Body of pancreas (tissue), 4 donors: Measurements from ENCODE around the gene CAMK2D. TPM values are rescaled to one million over a fixed set of nuclear protein-coding genes. Genes with fewer than 3 reads are reported as not detected.
A peak's percentile ranks its signal among the peaks of the same experiment; 100 is the strongest.
"Not testable (repeated sequence)": the region's sequence is repeated elsewhere in the genome, so short reads cannot be mapped to it uniquely, and the experiment has no call there.

ENCODE experiments used
- ATAC-seq: fragments of 150-250 bp; one replicate; pipeline ENCODE4 v1.9.1; 2016
- DNase-seq, 4 donors: peaks; one replicate each; pipeline ENCODE4 v3.0.0-alpha.2; 2019
- H3K27ac ChIP-seq, 4 donors: fragments of 200-600 bp; sonication (generic); 1 replicate in 3 of 4; 2 replicates in 1 of 4; pipeline versions ENCODE4 v1.5.1 to v1.6.1; 2016 to 2019; ENCODE audit warnings: mild to moderate bottlenecking in 1 of 4, mixed read lengths in 1 of 4, moderate library complexity in 1 of 4
- H3K27me3 ChIP-seq, 2 donors: fragments of 200-600 bp; sonication (generic); one replicate each; pipeline ENCODE4 v1.6.0; 2016; ENCODE audit warnings: mild to moderate bottlenecking in 1 of 2
- H3K36me3 ChIP-seq, 2 donors: fragments of 200-600 bp; sonication (generic); replicated peaks in 1 of 2; 2 replicates each; pipeline ENCODE4 v1.5.1; 2016; ENCODE audit warnings: low read depth in 2 of 2; ENCODE audit not compliant: insufficient read depth in 1 of 2
- H3K4me1 ChIP-seq: fragments of 200-600 bp; sonication (generic); one replicate; pipeline ENCODE4 v1.6.0; 2016
- H3K4me3 ChIP-seq, 2 donors: fragments of 200-600 bp; sonication (generic); 1 replicate in 1 of 2; 2 replicates in 1 of 2; pipeline ENCODE4 v1.5.1; 2016 to 2019
- H3K9me3 ChIP-seq, 3 donors: fragments of 200-600 bp; sonication (generic); 1 replicate in 2 of 3; 2 replicates in 1 of 3; pipeline ENCODE4 v1.5.1; 2016
- CTCF ChIP-seq, 7 experiments: fragments of 450-650 bp in 4 of 7; fragments of 200-600 bp in 3 of 7; sonication (generic) in 3 of 7; IDR thresholded peaks; one replicate each; pipeline ENCODE4 v1.5.1; 2016 to 2019; ENCODE audit warnings: antibody characterized with exemption in 7 of 7
- POLR2A ChIP-seq, 3 donors: fragments of 450-650 bp; IDR thresholded peaks; one replicate each; pipeline ENCODE4 v1.6.1; 2016; ENCODE audit warnings: antibody characterized with exemption in 3 of 3, mild to moderate bottlenecking in 2 of 3
- WGBS, 2 donors: methylation state at CpG; one replicate each; pipeline ENCODE4 v1.1.5; 2017; 5-methylcytosine and 5-hydroxymethylcytosine counted together
- intact Hi-C: fragments of 100-400 bp; cut with DNase I; formaldehyde crosslinking; loops from one replicate; pipeline ENCODE4 v1.15.1; 2023
- total RNA-seq, 2 donors: library from RNA; depleted of rRNA; stranded (reverse); fragments of >200 nt; gene quantifications; one replicate each; pipeline ENCODE4 v1.1.0, GENCODE V29; 2016

Gene CAMK2D
- total RNA-seq, 2 donors from 2014 or later: 25.7 to 29.3 TPM

- intact Hi-C loops: no loop called here
- no peaks in the 10 kb centered on the region for H3K4me1 ChIP-seq
- TF ChIP-seq POLR2A (IDR thresholded peaks at IDR 0.05) (no peak), CTCF (IDR thresholded peaks at IDR 0.05) (no peak)
- H3K9me3 ChIP-seq: no peaks in the 10 kb centered on the region
- DNase-seq (no peak), ATAC-seq (no peak)
- H3K27ac ChIP-seq: no peak overlapping the region
- H3K4me3 ChIP-seq: no peak overlapping the region
- H3K27me3 ChIP-seq: no peaks in the 10 kb centered on the region
- H3K36me3 ChIP-seq: no peaks in the 10 kb centered on the region
- 80 to 92% methylated on average over 2 of the region's 2 CpGs for WGBS, 2 donors
Observed at GRCh38 chr4:113694008-113694407, 67.5 kb downstream of the CAMK2D start.

GRCh38 chr4:113692809-113693411 lies 68.6 kb downstream of the CAMK2D start:
- H3K4me3 ChIP-seq: no peak overlapping the region
- no peaks in the 10 kb centered on the region for H3K27me3 ChIP-seq
- intact Hi-C loops: no loop called here
- 73 to 90% methylated on average over 3 of the region's 3 CpGs for whole genome bisulfite sequencing, 2 donors
- no peak for TF ChIP-seq POLR2A (IDR thresholded peaks at IDR 0.05)
- no peak for TF ChIP-seq CTCF (IDR thresholded peaks at IDR 0.05)
- no peak for DNase-seq
- no peak for ATAC-seq
- H3K36me3 ChIP-seq: no peaks in the 10 kb centered on the region
- no peaks in the 10 kb centered on the region for H3K9me3 ChIP-seq
- H3K27ac ChIP-seq: no peak overlapping the region
- no peaks in the 10 kb centered on the region for H3K4me1 ChIP-seq

- no peaks in the 10 kb centered on the region for H3K9me3 ChIP-seq
- intact Hi-C loops: no loop called here
- peaks cover 9% of the 10 kb centered on the region for H3K4me1 ChIP-seq
- DNase-seq: no peak
- H3K36me3 ChIP-seq: no peaks in the 10 kb centered on the region
- 82 to 97% methylated on average over 2 of the region's 2 CpGs for WGBS, 2 donors
- H3K27ac ChIP-seq: no peak overlapping the region
- ATAC-seq: no peak
- H3K4me3 ChIP-seq: no peak overlapping the region
- TF ChIP-seq CTCF (IDR thresholded peaks at IDR 0.05): no peak
- no peak for TF ChIP-seq POLR2A (IDR thresholded peaks at IDR 0.05)
- no peaks in the 10 kb centered on the region for H3K27me3 ChIP-seq
Observed at GRCh38 chr4:113691676-113692075, 69.9 kb downstream of the CAMK2D start.

GRCh38 chr4:113689394-113689793 lies 72.1 kb downstream of the CAMK2D start:
- no peak overlapping the region for H3K27ac ChIP-seq
- no peaks in the 10 kb centered on the region for H3K27me3 ChIP-seq
- ATAC-seq: no peak
- no peak overlapping the region for H3K4me3 ChIP-seq
- no peaks in the 10 kb centered on the region for H3K9me3 ChIP-seq
- intact Hi-C loops: no loop called here
- H3K36me3 ChIP-seq: no peaks in the 10 kb centered on the region
- no peak for TF ChIP-seq POLR2A (IDR thresholded peaks at IDR 0.05)
- no peak for TF ChIP-seq CTCF (IDR thresholded peaks at IDR 0.05)
- peaks cover 14% of the 10 kb centered on the region for H3K4me1 ChIP-seq
- WGBS, 2 donors: 38 to 62% methylated on average over 1 of the region's 1 CpG
- DNase-seq: no peak

- intact Hi-C loops: no loop called here
- Histone ChIP-seq H3K4me1 (peaks cover 14% of the 10 kb centered on the region), H3K27me3 (no peaks in the 10 kb centered on the region), H3K36me3 (no peaks in the 10 kb centered on the region), H3K4me3 (no peak overlapping the region), H3K27ac (peak overlapping the region in 1 of 4 donors; percentile 14), H3K9me3 (no peaks in the 10 kb centered on the region)
- 53 to 60% methylated on average over 4 of the region's 4 CpGs for WGBS, 2 donors
- no peak for TF ChIP-seq CTCF (IDR thresholded peaks at IDR 0.05)
- no peak for TF ChIP-seq POLR2A (IDR thresholded peaks at IDR 0.05)
- ATAC-seq: peak; percentile 48
- DNase-seq: no peak
Observed at GRCh38 chr4:113687067-113687718, 74.3 kb downstream of the CAMK2D start.

- ATAC-seq, H3K4me3 ChIP-seq, H3K27ac ChIP-seq, DNase-seq, H3K36me3 ChIP-seq, H3K27me3 ChIP-seq, intact Hi-C loops, H3K9me3 ChIP-seq: not testable (repeated sequence)
- H3K4me1 ChIP-seq: peaks cover 14% of the 10 kb centered on the region
- 83 to 91% methylated on average over 4 of the region's 4 CpGs for WGBS, 2 donors
Observed at GRCh38 chr4:113685157-113685556, 76.4 kb downstream of the CAMK2D start.
